Measurements from ENCODE around the gene CYP27A1.

- TF ChIP-seq CTCF (IDR thresholded peaks at IDR 0.05; ENCODE audit: low read length), result no peak
- TF ChIP-seq EZH2 (IDR thresholded peaks at IDR 0.05; ENCODE audit: borderline replicate concordance, low read length), result no peak
Observed at GRCh38 chr2:218851286-218851685, 69.3 kb downstream of the CYP27A1 start.
